Daoy (cell line): ENCODE data around the gene ZNF606. TPM values are rescaled to one million over a fixed set of nuclear protein-coding genes. Genes with fewer than 3 reads are reported as not detected.

ENCODE experiments used
- DNase-seq: peaks from one replicate; pipeline ENCODE4 v3.0.0-alpha.2; 2015; ENCODE audit warnings: low read depth
- total RNA-seq: library from RNA; depleted of rRNA; stranded (reverse); fragments of >200 nt; shearing (Covaris generic); gene quantifications from 2 replicates; pipeline ENCODE4 v1.2.3, GENCODE V29; 2014; rRNA removed

Gene ZNF606
- total RNA-seq, 1 experiment from 2014 or later: 15.7 TPM

GRCh38 chr19:57934820-57935665 is 67.6 kb downstream of the ZNF606 start, which contains the start of gene ZNF418:
Gene ZNF418, minus strand, starts transcription at chr19:57935402. Its CDS starts 1,580 bp downstream, at chr19:57933822.
- peak; percentile 82 for DNase-seq

GRCh38 chr19:57927587-57927986 is 75.0 kb downstream of the ZNF606 start:
- DNase-seq: no peak

Other genes with a start within 250 kb of the ZNF606 start
- gene ZNF586, start 233.1 kb downstream of the ZNF606 start, total RNA-seq: 12.8 and 13.3 TPM in 2 replicates
- gene ZNF552, start 187.9 kb downstream of the ZNF606 start, total RNA-seq: 4.4 and 4.5 TPM in 2 replicates
- gene ZNF587B, start 172.5 kb downstream of the ZNF606 start, total RNA-seq: 14.9 and 16.9 TPM in 2 replicates
- gene ZNF587, start 153.0 kb downstream of the ZNF606 start, total RNA-seq: 11.2 and 20.4 TPM in 2 replicates
- gene ZNF814, start 113.8 kb downstream of the ZNF606 start, total RNA-seq: 3.5 and 5.4 TPM in 2 replicates
- 5.9 and 7.4 TPM in 2 replicates for gene ZNF417, start 86.2 kb downstream of the ZNF606 start, total RNA-seq
- 2.5 and 6.2 TPM in 2 replicates for gene ZNF418, start 67.4 kb downstream of the ZNF606 start, total RNA-seq
- gene ZNF256, start 55.1 kb downstream of the ZNF606 start, total RNA-seq: 2.9 and 4.4 TPM in 2 replicates
- 0.11 TPM in 1 of 2 replicates, not detected in the other for gene C19orf18, start 28.3 kb downstream of the ZNF606 start, total RNA-seq
- gene ZSCAN1, start 31.2 kb upstream of the ZNF606 start, total RNA-seq: not detected in 2 replicates
- 0.40 and 0.86 TPM in 2 replicates for gene ZNF135, start 56.5 kb upstream of the ZNF606 start, total RNA-seq
- gene ZSCAN18, start 95.4 kb upstream of the ZNF606 start, total RNA-seq: 7.7 and 8.0 TPM in 2 replicates
- gene ZNF329, start 148.0 kb upstream of the ZNF606 start, total RNA-seq: 1.3 and 1.8 TPM in 2 replicates
- gene ZNF274, start 180.2 kb upstream of the ZNF606 start, total RNA-seq: 23.9 and 30.7 TPM in 2 replicates
- 71.7 and 90.7 TPM in 2 replicates for gene ZNF544, start 226.1 kb upstream of the ZNF606 start, total RNA-seq